Kidney epithelial cell (primary cell): ENCODE data around the gene TRDMT1. TPM values are rescaled to one million over a fixed set of nuclear protein-coding genes. Genes with fewer than 3 reads are reported as not detected.
A peak's percentile ranks its signal among the peaks of the same experiment; 100 is the strongest.

ENCODE experiments used
- DNase-seq: peaks from one replicate; pipeline ENCODE4 v3.0.0-alpha.2; 2010; ENCODE audit warnings: low read depth
- H3K27me3 ChIP-seq: 2 replicates; pipeline ENCODE4 v1.6.0; 2011; ENCODE audit warnings: low read length; ENCODE audit not compliant: control insufficient read depth, insufficient read depth
- H3K36me3 ChIP-seq: 2 replicates; pipeline ENCODE4 v1.5.1; 2011; ENCODE audit warnings: low read length; ENCODE audit not compliant: control insufficient read depth, insufficient read depth
- H3K4me3 ChIP-seq: 2 replicates; pipeline ENCODE4 v1.5.1; 2011; ENCODE audit warnings: low read depth, mild to moderate bottlenecking, control low read depth, low read length
- CTCF ChIP-seq: IDR thresholded peaks from 2 replicates; pipeline ENCODE4 v1.5.1; 2011; ENCODE audit warnings: mild to moderate bottlenecking, moderate library complexity, low read length, control low read depth, inconsistent platforms; ENCODE audit not compliant: insufficient read depth, poor library complexity, severe bottlenecking
- total RNA-seq: library from RNA; depleted of rRNA; stranded (reverse); fragments of >200 nt; gene quantifications from 2 replicates; pipeline ENCODE4 v1.2.3, GENCODE V29; 2015

TRDMT1 gene
- total RNA-seq, 1 donor from 2014 or later: 7.4 TPM

DNA sequence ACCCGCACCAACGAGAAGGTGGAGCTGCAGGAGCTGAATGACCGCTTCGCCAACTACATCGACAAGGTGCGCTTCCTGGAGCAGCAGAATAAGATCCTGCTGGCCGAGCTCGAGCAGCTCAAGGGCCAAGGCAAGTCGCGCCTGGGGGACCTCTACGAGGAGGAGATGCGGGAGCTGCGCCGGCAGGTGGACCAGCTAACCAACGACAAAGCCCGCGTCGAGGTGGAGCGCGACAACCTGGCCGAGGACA is 28.2 kb upstream of the TRDMT1 start:
- Histone ChIP-seq H3K36me3 (peaks cover 3% of the 10 kb centered on the region), H3K4me3 (peak overlapping the region; percentile 94), H3K27me3 (no peaks in the 10 kb centered on the region)
- no peak for TF ChIP-seq CTCF
- DNase-seq: no peak

- Histone ChIP-seq H3K4me3 (peak overlapping the region; percentile 94), H3K27me3 (no peaks in the 10 kb centered on the region), H3K36me3 (peaks cover 2% of the 10 kb centered on the region)
- TF ChIP-seq CTCF: no peak
- DNase-seq: no peak
Observed at GRCh38 chr10:17229016-17229716, 27.7 kb upstream of the TRDMT1 start.

- H3K27me3 ChIP-seq: no peaks in the 10 kb centered on the region
- peak; percentile 83 for DNase-seq
- no peak for TF ChIP-seq CTCF
- H3K36me3 ChIP-seq: no peaks in the 10 kb centered on the region
- peak within 1 kb of the TSS; percentile 94 for H3K4me3 ChIP-seq
Observed at GRCh38 chr10:17228091-17229015, 26.9 kb upstream of the TRDMT1 start, which contains the start of gene VIM. Gene VIM (plus strand): TSS chr10:17228241. CDS start chr10:17229423, 1,182 bp downstream.

DNA sequence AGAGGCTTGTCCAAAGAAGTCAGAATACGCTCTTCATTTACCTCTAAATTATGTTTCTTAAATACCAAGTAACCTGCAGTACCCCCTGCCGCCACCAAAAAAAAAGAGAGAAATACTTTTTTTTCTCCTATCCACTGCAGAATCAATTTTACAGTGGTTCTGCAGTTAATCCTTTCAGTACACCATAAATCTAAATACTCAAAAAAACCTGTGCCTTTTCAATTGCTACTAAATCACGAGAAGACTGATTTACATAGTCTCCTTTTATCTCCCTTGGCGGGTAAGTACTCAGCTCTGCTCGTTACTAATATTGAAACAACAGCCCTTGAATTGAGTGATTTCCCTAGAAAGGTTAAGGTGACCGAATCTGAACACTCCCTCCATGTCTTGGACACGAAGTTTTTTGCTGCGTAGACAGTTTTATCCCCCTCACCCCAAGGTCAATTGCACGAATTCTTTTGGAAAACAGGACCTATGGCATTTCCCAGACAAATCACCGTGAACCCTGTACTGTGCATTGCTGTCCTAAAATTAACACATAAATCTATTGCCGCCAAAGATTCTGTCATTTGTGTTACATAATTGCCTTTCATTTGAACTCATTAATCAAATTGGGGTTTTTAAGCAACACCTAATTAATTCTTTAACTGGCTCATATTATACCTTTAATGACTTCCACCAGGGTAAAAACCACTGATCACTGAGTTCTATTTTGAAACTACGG is 26.1 kb upstream of the TRDMT1 start:
- H3K4me3 ChIP-seq: peak overlapping the region; percentile 94
- H3K27me3 ChIP-seq: no peaks in the 10 kb centered on the region
- H3K36me3 ChIP-seq: no peaks in the 10 kb centered on the region
- TF ChIP-seq CTCF: peak; percentile 11
- no peak for DNase-seq

- no peak overlapping the region for H3K4me3 ChIP-seq
- no peak for DNase-seq
- no peak for TF ChIP-seq CTCF
Observed at GRCh38 chr10:17226891-17227303, 25.4 kb upstream of the TRDMT1 start.

More at GRCh38 chr10:17226891-17227303, 25.4 kb upstream of the TRDMT1 start:
- Histone ChIP-seq H3K36me3 (no peaks in the 10 kb centered on the region), H3K27me3 (no peaks in the 10 kb centered on the region)
